Transverse colon (tissue), 4 donors: ENCODE measurements around the gene METAP2. TPM values are rescaled to one million over a fixed set of nuclear protein-coding genes. Genes with fewer than 3 reads are reported as not detected.

Experiments used
- DNase-seq: peaks from one replicate; pipeline ENCODE4 v3.0.0-alpha.2; 2019
- H3K27ac ChIP-seq, 4 donors: fragments of 200-600 bp; sonication (generic); 2 replicates each; pipeline ENCODE4 v1.5.1; 2016 to 2018; ENCODE audit warnings: inconsistent platforms in 4 of 4
- H3K27me3 ChIP-seq: fragments of 200-600 bp; sonication (generic); 2 replicates; pipeline ENCODE4 v1.5.1; 2017; ENCODE audit warnings: inconsistent platforms
- H3K36me3 ChIP-seq, 4 donors: fragments of 200-600 bp; sonication (generic); 2 replicates each; pipeline ENCODE4 v1.5.1; 2017 to 2019; ENCODE audit warnings: inconsistent platforms in 4 of 4
- H3K4me1 ChIP-seq, 4 donors: fragments of 200-600 bp; sonication (generic); 2 replicates each; pipeline ENCODE4 v1.5.1; 2017 to 2020; ENCODE audit warnings: inconsistent platforms in 4 of 4
- H3K4me3 ChIP-seq, 4 donors: fragments of 200-600 bp; sonication (generic); 1 replicate in 1 of 4; 2 replicates in 3 of 4; pipeline versions ENCODE4 v1.5.1 to v1.6.1; 2017 to 2019; ENCODE audit warnings: inconsistent platforms in 4 of 4
- H3K9me3 ChIP-seq, 2 donors: fragments of 200-600 bp; sonication (generic); 2 replicates each; pipeline ENCODE4 v1.5.1; 2017 to 2019; ENCODE audit warnings: inconsistent platforms in 2 of 2
- CTCF ChIP-seq, 5 experiments: fragments of 200-600 bp in 3 of 5; fragments of 450-650 bp in 2 of 5; sonication (generic) in 3 of 5; IDR thresholded peaks; 1 replicate in 2 of 5; 2 replicates in 3 of 5; pipeline ENCODE4 v1.5.1; 2016 to 2017; ENCODE audit warnings: antibody characterized with exemption in 5 of 5, inconsistent platforms in 3 of 5, mild to moderate bottlenecking in 2 of 5, moderate library complexity in 1 of 5
- EP300 ChIP-seq: sonication (generic); formaldehyde crosslinking; IDR thresholded peaks from one replicate; pipeline ENCODE4 v1.6.1; 2017; ENCODE audit warnings: antibody characterized with exemption, low read depth
- POLR2A ChIP-seq: fragments of 450-650 bp; IDR thresholded peaks from one replicate; pipeline ENCODE4 v1.6.1; 2016; ENCODE audit warnings: antibody characterized with exemption, mild to moderate bottlenecking, moderate library complexity
- POLR2AphosphoS5 ChIP-seq, 3 donors: sonication (generic); formaldehyde crosslinking; IDR thresholded peaks; one replicate each; pipeline ENCODE4 v1.6.1; 2016; ENCODE audit warnings: antibody characterized with exemption in 3 of 3
- WGBS, 2 donors: methylation state at CpG; one replicate each; pipeline ENCODE4 v1.1.5; 2018; ENCODE audit warnings: low coverage in 1 of 2; 5-methylcytosine and 5-hydroxymethylcytosine counted together
- in situ Hi-C, 4 donors: fragments of 200-750 bp; cut with MboI; loops; one replicate each; pipeline versions ENCODE4 v1.15.0 to v1.15.1; 2017; ENCODE audit warnings: low sequenced_read_pairs in 3 of 4, low pct_ligation_motif_present in 1 of 4, low pct_unique_long_range_greater_than_20kb in 1 of 4
- intact Hi-C: fragments of 100-400 bp; cut with DNase I; formaldehyde crosslinking; loops from one replicate; pipeline ENCODE4 v1.15.1; 2023; ENCODE audit warnings: low total_unique reads
- total RNA-seq, 4 donors: library from RNA; depleted of rRNA; stranded (reverse); fragments of >200 nt; gene quantifications; one replicate each; pipeline ENCODE4 v1.1.0, GENCODE V29; 2016

The METAP2 gene
- total RNA-seq, 4 donors from 2014 or later, result 5.2 to 59.7 (median 42.7) TPM

- intact Hi-C loops, result no loop called here
- no peaks in the 10 kb centered on the region for H3K27me3 ChIP-seq
- in situ Hi-C loops, result no loop called here
- H3K27ac ChIP-seq, result no peak overlapping the region
- 75 to 90% methylated on average over 3 of the region's 3 CpGs for WGBS, 2 donors
- no peak overlapping the region for H3K4me3 ChIP-seq
- DNase-seq, result no peak
- peaks cover 0 to 68% (median 20%) of the 10 kb centered on the region in 4 donors for H3K36me3 ChIP-seq
- peaks cover 0 to 3% (median 0%) of the 10 kb centered on the region in 4 donors for H3K4me1 ChIP-seq
- TF ChIP-seq POLR2AphosphoS5 (IDR thresholded peaks at IDR 0.05) (no peak), POLR2A (no peak), CTCF (IDR thresholded peaks at IDR 0.05) (no peak), EP300 (no peak)
- no peaks in the 10 kb centered on the region for H3K9me3 ChIP-seq
These were observed 35.3 kb downstream of the METAP2 start for GRCh38 chr12:95509300-95509699.

- intact Hi-C loops (no loop called here), in situ Hi-C loops (no loop called here)
- Histone ChIP-seq H3K4me1 (peaks cover 0 to 3% (median 0%) of the 10 kb centered on the region in 4 donors), H3K36me3 (peaks cover 0 to 54% (median 15%) of the 10 kb centered on the region in 4 donors), H3K9me3 (no peaks in the 10 kb centered on the region), H3K27ac (no peak overlapping the region), H3K27me3 (no peaks in the 10 kb centered on the region), H3K4me3 (no peak overlapping the region)
- no peak for TF ChIP-seq CTCF (IDR thresholded peaks at IDR 0.05)
- no peak for TF ChIP-seq POLR2AphosphoS5 (IDR thresholded peaks at IDR 0.05)
- TF ChIP-seq EP300, result no peak
- no peak for TF ChIP-seq POLR2A
- no peak for DNase-seq
- 30 to 90% methylated on average over 1 of the region's 1 CpG for WGBS, 2 donors
These were observed 38.0 kb downstream of the METAP2 start for GRCh38 chr12:95511977-95512376.

- Histone ChIP-seq H3K4me3 (no peak overlapping the region), H3K36me3 (peaks cover 0 to 47% (median 13%) of the 10 kb centered on the region in 4 donors), H3K27me3 (no peaks in the 10 kb centered on the region), H3K9me3 (no peaks in the 10 kb centered on the region), H3K4me1 (peaks cover 0 to 3% (median 0%) of the 10 kb centered on the region in 4 donors), H3K27ac (no peak overlapping the region)
- 96 to 98% methylated on average over 4 to 5 of the region's 5 CpGs for WGBS, 2 donors
- intact Hi-C loops (no loop called here), in situ Hi-C loops (no loop called here)
- TF ChIP-seq CTCF (IDR thresholded peaks at IDR 0.05) (no peak), POLR2A (no peak), POLR2AphosphoS5 (IDR thresholded peaks at IDR 0.05) (no peak), EP300 (no peak)
- no peak for DNase-seq
These were observed 39.6 kb downstream of the METAP2 start for GRCh38 chr12:95513599-95513998.

GRCh38 chr12:95515197-95515596 lies 41.2 kb downstream of the METAP2 start:
- no peaks in the 10 kb centered on the region for H3K9me3 ChIP-seq
- DNase-seq, result no peak
- no peaks in the 10 kb centered on the region for H3K4me1 ChIP-seq
- no peaks in the 10 kb centered on the region for H3K27me3 ChIP-seq
- peaks cover 0 to 42% (median 13%) of the 10 kb centered on the region in 4 donors for H3K36me3 ChIP-seq
- in situ Hi-C loops (no loop called here), intact Hi-C loops (no loop called here)
- H3K27ac ChIP-seq, result no peak overlapping the region
- H3K4me3 ChIP-seq, result no peak overlapping the region
- WGBS, 2 donors, result 83 to 91% methylated on average over 2 to 3 of the region's 3 CpGs
- TF ChIP-seq POLR2A, result no peak
- no peak for TF ChIP-seq POLR2AphosphoS5 (IDR thresholded peaks at IDR 0.05)
- no peak for TF ChIP-seq EP300
- no peak for TF ChIP-seq CTCF (IDR thresholded peaks at IDR 0.05)
